SU-DHL-6 (cell line): ENCODE measurements around the gene NAA10.

Experiments used
- CTCF ChIP-seq: fragments of 200-600 bp; sonication (generic); IDR thresholded peaks from one replicate; pipeline ENCODE4 v1.5.1; 2017; ENCODE audit warnings: antibody characterized with exemption, mild to moderate bottlenecking, low read length, moderate library complexity; ENCODE audit not compliant: insufficient read depth, poor library complexity, severe bottlenecking
- EZH2phosphoT487 ChIP-seq: fragments of 200-600 bp; sonication (generic), shearing (Covaris generic); conservative IDR thresholded peaks from 2 replicates; pipeline ENCODE4 v1.6.1; 2018; ENCODE audit warnings: mild to moderate bottlenecking, antibody characterized with exemption, low read length, moderate library complexity, mixed read lengths

GRCh38 chrX:153956044-153956907 lies 21.4 kb upstream of the NAA10 start:
- no peak for TF ChIP-seq CTCF
- TF ChIP-seq EZH2phosphoT487: no peak
